Mucosa of gallbladder (tissue), 1 donor: ENCODE data around the gene MLYCD. TPM values are rescaled to one million over a fixed set of nuclear protein-coding genes. Genes with fewer than 3 reads are reported as not detected.

Experiments
- DNase-seq: peaks from one replicate; pipeline ENCODE4 v3.0.0-alpha.2; 2020; ENCODE audit warnings: low spot score
- total RNA-seq: library from RNA; stranded (reverse); gene quantifications from one replicate; pipeline ENCODE4 v1.2.1, GENCODE V29; 2021
- donor health status: DM: no; HTN: no; CAD: no.

The MLYCD gene
- total RNA-seq, 1 donor from 2014 or later = 11.6 TPM

DNA sequence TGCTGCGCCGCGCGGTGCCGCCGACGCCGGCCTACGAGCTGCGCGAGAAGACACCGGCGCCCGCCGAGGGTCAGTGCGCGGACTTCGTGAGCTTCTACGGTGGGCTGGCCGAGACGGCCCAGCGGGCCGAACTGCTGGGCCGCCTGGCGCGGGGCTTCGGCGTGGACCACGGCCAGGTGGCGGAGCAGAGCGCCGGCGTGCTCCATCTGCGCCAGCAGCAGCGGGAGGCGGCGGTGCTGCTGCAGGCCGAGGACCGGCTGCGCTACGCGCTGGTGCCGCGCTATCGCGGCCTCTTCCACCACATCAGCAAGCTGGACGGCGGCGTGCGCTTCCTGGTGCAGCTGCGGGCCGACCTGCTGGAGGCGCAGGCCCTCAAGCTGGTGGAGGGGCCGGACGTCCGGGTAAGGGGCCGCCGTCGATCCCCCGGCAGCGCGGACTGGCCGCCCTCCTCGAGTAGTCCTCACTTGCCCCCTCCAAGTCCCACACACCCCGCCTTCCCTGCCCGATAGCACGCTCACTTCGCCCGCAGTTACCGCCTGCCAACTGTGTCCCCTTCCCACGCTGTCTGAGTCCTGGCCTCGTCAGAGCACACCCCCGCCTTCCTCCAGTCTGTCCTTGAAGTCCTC, 470 bp downstream of the MLYCD start:
- DNase-seq = peak; percentile 22

DNA sequence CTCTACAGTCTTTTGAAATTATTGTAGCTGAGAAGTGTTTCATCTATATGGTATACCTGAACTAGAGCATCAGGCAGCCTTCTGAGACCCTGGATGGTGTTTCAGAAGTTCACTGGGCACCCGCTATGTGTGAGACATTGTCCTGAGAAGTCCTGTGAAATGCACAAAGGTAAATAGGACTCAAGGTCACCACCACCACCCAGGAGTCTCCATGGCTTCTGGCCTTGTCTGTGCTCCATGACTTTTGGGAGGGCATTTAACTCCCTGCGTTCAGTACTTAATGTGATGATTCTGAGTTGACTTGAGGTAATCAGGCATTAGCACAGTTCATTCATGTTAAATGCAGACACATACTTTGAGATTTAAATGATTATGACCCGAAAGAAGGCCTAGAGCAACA, 1.1 kb downstream of the MLYCD start:
- no peak for DNase-seq

DNA sequence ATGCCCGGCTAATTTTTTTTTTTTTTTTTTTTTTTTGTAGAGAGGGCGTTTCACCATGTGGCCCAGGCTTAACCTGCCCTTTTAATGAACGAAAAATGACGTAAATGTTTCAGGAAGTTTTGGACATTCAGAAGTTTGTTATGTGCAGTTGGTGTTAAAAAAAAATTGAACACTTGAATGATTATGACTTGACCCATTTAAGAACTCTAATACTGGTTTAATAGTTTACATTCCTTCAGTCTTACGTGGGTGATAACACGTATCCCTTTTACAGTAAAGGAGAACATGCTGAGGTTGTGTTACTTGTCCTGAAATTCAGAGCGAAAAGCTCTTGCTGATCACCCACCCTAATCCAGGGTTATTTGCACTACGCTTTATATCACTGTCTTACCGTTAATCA, 1.7 kb downstream of the MLYCD start:
- DNase-seq = no peak

DNA sequence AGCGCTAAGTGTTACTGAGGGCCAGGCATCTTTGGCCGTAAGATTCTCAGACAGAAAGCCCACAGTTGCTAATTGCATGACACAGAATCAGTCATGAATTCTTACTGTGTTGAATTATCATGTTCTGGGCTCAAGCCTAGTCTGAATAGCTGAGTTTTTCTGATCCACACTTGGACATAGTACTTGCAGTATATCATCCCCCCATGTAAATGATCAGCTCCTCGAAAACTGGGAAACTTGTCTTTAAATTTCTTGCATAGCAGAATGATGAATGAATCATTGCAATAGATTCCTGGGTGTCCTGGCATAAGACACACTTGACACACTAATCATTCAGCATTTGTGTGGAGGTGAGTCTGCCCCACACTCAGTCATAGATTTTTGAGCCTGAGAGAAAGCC, 2.2 kb downstream of the MLYCD start:
- DNase-seq = no peak

DNA sequence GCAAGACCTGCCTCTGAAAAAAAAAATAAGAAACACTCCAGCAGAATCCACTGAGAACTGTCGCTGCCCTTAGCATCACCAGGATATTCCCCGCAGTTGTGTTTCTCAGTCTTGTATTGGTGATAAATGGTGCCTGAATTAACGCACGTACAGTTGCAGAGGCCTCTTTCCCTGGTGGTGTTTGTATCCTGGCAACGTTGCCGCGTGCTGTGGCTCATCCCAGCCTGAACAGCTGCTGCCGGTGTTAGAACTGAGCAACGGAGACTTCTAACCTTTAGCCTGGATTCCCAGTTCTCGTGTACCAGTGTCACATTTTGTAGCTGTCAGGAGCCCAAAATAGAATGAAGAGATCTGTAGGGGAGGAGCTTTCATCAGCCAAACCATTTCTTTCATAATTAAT, 4.8 kb downstream of the MLYCD start:
- DNase-seq = peak; percentile 55

DNA sequence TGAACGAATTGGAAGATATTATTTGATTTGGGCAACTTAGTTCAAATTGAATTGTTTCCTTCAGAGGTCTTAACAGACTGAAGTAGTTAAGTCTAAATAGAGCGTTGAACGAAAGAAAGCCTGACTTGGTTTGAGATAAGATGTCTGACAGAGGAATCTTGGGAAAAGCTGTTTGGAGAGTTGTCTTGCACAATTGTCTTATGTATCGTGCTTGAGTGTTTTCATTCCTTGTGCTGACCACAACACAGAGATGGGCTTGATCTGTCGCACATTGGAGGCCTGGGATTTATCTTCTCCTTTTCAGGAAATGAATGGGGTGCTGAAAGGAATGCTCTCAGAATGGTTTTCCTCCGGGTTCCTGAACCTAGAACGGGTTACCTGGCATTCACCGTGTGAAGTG, 7.8 kb downstream of the MLYCD start:
- DNase-seq = no peak

DNA sequence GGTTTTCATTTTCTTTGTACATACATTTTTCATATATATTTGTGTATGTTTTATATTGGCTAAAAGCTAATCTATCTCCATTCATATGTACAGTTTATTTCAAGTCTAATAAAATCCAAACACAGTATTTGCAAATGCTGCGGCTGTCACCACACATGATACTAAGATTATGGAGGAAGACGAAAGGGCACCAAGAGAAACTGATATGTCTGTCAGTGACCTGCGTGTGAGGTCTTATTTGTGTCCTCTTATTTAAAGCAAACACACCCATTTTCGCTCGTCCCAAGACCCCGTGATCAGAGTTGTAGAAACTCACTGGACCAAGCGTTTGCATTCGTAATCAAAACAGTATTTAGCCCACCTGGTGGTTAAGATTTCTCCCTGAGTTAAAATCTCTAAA, 8.2 kb downstream of the MLYCD start:
- DNase-seq = no peak

DNA sequence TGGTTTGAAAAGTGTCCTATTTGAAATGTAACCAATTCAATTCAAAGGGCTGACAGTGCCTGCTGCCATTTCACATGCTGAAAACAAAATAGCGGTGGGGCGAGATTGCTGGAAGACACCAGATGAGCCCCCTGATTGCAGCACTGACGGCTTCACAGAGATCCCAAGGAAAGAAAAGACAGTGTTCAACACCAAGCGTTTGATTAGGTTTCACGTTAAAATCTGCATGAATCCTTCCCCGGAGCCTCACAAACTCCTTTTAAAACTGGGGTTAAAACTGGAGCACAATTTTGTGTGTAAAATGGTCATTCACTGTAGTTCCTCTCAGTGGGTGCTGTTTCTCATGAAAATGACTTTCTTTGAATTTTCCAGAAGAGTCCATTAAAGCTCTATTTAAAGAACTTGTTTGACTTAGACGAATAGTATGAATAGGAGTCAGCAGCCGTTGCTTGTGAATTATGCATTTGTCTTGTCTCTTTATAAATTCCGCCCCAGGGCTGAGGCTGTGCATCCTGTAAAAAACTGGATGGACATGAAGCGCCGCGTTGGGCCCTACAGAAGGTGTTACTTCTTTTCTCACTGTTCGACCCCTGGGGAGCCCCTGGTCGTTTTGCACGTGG, 8.8 kb downstream of the MLYCD start:
- DNase-seq = no peak

DNA sequence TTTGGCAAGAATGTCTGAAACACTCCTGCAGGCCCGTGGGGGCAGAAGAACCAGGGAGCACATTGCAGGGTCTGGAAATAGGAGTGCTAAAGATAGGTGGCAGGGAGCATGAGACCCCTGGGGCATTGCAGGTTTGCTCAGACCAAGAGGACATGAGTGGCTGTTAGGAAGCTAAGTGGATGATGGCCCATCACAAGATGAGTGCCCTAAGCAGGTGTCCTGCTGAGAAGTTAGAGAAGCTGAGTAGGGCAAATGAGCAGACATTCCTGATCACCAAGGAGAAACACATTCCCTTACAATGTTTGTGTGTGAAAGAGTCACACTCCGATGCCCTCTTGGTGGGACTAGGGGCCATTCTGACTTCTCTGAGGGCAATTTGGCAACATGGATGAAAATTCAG, 9.9 kb downstream of the MLYCD start:
- DNase-seq = no peak

DNA sequence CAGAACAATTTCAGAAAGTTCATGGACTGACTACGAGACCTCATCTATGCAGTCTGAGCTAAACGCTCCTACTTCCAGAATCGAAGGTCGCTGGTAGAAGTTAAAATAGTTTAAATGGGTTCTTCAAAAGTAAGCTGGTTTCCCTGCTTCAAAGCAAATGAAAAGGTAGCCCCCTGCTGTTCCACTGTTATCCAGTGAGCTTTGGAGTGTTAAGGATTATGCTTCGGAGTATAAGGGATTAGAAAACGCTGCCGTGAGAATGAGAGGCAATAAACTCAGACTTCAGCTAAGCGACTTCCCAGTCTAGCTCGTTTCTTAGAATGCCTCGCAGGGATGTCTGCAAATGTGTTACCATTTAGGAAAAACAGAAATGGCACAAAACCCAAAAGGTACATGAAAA, 12.4 kb downstream of the MLYCD start:
- no peak for DNase-seq

DNA sequence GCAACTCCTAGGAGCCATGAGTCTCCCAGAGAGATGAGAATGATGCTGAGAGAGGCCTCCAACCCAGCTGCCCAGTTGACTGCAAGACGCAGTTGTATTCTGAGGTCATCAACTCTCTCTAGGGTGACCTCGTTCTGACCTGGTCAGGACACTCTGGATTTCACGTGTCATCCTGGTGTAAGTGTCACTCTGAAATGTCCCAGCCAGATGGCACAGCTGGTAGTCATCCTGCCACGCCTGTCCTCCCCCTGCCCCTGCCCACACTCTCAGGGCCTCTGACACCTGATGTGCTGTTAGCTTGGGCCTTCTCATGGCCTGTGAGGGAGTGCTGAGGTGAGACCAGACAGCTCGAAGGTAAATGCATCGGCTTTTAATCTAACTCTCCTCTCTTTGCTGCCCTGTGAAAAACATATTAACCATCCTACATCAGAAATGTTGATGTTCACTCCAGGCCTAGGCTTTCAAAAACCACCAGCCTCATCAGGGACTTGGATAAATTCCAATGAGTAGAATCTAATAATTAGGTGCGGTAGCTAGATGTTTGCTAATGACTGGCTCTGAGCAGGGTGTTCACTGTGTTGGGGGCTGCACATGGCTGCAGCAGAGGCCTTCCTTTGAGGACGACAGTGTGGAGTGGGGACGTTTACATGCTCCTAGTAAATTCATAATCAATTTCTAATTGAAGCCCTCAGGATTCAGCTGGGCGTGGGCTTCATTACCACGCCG, 13.8 kb downstream of the MLYCD start:
- no peak for DNase-seq

DNA sequence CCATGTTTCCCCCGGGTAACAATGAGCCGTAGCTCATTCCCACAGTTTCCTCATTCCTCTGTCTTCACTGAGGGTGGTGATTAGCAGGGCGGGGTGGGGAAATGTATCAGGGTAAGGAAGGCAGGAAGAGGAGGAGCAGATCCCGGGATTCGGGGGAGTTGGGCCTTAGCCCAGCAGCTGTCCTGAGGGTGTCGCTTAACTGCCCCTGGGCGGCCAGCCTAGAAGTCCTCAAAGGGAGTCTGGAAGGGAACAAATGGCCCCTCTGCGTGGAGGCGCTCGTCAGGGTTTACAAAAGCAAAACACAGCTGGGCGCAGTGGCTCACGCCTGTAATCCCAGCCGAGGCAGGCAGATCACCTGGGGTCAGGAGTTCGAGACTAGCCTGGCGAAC, 14.3 kb downstream of the MLYCD start:
- DNase-seq = no peak

DNA sequence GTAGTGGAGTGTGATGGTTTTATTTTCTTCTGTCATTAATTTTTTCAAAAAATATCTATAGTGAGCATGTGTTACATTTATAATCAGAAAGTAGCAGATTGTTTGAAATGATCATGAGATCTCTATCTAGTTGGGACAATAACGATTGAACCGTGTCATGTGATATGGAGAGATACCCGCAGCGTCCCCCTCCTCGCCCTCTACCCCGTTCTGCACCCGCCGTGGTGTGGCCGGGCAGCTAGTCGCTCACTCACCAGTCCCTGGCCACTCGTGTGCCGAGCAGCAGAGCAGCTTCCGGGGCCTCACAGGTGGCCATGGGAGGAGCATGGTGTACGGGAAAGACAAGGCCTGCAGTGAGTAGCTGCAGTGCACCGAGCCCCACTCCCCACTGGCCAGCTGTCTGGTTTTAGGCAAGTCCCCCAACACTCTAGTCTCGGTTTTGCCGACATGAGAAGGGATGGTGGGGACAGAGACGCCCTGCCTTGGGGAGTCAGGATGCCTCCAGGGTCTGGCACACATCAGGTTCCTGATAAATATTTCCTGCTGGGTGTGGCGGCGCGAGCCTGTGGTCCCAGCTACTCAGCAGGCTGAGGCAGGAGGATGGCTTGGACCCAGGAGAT, 15.3 kb downstream of the MLYCD start:
- no peak for DNase-seq

DNA sequence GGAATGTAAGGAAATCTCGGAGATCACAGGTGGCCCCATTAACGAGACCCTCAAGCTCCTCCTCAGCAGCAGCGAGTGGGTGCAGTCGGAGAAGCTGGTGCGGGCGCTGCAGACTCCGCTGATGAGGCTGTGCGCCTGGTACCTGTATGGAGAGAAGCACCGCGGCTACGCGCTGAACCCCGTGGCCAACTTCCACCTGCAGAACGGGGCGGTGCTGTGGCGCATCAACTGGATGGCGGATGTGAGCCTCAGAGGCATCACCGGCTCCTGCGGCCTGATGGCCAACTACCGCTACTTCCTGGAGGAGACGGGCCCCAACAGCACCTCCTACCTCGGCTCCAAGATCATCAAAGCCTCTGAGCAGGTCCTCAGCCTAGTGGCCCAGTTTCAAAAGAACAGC, 16.2 kb downstream of the MLYCD start:
- DNase-seq = no peak

DNA sequence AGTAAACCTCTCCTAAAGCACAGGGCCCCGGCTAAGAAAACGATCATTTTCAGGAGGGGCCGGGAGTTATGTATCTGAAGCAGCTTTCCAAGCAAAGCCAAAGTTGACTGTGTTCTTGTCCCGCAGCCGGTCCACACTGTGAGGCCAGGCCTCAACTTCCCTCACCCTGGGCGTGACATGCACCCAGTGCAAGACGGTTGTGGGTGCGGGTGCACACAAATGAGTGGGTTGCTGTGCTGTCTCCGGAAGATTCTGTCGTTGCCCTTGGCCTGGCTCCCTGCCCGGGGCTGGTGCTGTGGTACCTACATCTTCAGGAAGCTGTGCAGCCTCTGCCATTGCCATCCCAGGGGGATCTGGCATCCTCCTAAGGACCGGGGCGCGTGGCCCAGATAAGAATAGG, 16.6 kb downstream of the MLYCD start:
- DNase-seq = no peak

DNA sequence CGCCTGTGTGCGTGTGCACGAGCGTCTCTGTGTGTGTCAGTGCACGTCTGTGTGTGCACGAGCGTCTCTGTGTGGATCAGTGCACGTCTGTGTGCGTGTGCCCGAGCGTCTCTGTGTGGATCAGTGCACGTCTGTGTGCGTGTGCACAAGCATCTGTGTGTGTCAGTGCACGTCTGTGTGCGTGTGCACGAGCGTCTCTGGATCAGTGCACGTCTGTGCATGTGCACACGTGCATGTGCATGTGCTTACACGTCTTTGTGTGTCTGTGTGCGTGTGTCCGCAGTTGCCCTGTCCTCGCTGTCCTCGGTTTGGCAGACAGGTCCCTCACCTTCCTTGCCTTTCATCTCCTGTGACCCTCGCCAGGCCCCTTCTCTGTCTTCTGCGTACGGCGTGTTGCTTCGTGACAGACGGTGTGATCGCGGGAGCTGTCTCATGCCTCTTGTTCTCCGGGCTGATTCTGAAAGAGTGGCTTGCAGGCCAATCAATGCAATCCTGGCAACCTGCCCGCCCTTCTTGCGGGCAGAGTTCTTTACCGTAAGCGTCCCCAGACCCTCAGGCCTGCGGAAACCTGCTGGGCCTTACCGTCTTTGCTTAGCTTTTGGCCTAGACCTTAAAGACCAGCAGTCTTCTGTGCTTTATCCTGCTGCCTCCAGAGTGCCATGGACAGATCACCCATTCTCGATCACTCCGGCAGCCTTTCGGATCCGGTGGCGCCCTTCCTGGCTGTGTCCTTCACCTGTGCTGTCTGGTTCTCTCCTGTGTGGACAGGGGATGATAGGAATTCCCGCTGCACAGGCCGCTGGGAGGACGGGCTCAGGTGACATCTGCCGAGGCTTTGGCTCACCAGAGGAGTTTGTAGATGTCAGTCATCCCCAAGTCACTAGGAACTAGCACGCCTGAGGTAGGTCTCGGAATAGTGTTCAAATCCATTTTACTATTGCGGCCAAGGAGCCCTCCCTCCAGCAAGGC, 18.5 kb downstream of the MLYCD start:
- DNase-seq = no peak

DNA sequence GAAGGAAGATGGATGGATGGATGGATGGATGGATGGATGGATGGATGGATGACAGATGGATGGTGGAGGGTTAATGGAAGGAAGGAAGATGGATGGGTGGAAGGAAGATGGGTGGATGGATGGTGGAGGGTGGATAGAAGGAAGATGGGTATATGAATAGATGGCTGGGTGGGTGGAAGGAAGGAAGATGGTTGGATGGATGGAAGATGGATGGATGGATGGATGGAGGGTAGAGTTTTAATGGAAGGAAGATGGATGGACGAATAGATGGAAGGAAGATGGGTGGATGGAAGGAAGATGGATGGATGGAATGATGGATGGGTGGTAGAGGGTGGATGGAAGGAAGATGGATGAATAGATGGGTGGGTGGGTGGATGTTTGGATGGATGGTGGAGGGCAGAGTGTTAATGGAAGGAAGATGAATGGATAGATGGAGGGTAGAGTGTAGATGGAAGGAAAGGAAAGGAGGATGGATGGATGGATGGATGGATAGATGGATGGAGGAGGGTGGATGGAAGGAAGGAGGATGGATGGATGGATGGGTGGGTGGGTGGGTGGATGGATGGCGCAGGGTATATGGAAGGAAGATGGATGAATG, 22.1 kb downstream of the MLYCD start:
- DNase-seq = no peak

DNA sequence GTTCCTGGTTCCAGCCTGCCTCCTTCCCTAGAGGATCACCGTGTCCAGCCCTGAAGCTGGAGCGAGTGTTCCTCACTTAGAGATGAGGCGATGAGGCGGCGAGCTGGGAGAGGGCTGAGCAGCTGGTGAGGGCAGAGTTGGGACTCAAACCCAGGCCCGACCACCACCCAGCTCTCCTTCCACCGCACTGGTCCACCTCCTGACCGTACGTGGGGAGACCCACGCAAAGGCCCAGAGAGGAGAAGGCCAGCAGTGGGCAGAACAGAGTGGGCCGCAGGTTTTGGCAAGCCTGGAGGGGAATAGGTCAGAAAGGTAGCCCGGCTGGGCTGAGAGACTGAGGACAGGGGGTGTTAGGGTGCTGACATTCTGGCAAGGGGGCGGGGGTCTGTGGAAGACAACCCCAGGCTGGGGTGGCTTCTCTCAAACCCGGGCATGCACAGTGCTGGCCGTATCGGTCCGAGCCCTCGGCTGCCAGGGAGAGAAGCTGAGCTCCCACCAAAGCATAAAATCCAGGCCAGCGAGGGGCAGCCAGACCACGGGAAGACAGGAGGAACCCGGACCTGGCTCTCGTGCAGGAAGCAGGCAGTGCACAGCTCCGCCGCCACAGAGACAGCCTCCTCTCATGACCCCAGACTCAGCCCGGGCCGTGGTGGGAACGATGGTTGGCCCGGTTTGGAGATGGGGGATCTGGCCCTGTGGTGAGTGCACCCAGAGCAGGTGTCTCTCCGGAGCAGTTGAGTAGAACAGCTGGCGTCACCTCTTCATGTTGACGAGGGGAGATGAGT, 24.9 kb downstream of the MLYCD start:
- no peak for DNase-seq

DNA sequence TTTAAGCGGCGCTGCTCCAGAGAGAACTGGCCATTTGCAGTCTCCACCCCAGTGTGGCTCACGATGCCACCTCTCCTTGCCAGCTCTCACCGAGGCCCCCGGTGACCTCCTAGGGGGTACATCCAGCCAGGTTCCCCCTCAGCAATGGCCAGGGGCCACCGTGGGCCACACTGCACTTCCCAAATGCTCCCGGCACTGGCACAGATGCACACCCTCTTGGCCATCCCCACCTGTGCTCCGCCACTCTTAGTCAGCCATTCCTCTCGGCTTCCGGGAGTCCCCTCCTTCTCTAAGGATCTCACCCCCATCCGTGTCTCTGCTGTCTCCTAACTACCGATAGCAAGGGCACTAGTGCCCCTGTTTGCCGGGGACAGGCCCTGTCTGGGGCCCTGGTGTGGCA, 25.8 kb downstream of the MLYCD start:
- DNase-seq = no peak

DNA sequence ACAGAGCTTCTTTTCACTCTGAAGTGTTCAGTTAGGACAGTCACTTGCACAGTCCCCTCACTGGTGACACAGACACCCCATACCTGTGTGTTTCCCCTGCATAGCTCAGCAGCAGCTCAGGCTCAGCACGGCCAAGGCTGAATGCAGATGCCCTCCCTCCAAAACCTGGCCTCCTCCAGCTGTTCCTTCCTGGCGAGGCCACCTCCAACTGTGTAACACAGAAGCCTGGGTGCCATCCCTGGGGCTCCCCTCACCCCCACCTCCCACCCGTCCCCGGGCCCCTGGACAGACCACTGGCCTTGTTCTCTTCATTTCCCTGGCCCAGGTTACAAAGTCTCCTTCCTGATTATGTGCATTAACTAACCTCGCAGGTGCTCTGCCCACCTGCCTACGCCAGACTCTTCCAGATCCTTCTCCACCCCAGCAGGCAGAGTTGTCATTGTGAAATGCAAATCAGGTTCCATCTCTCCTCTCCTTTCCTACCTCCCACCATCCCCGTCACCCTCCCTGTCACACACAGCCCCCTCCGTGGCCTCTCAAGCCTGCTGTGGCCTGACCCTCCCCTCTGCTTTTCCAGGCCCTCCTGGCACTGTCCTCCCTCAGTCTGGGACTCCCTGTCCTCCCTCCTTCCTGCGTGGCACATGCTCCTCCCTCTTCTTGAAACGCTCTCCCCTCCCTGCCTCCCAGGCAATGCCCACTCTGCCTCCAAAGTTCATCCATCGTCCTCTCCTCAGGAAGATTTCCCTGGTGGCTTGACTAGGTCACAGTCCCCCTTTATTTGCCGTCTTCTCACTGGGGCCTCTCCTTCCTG, 26.4 kb downstream of the MLYCD start:
- no peak for DNase-seq
